ENCODE measurements around the gene LPCAT2.

Gene LPCAT2

DNA sequence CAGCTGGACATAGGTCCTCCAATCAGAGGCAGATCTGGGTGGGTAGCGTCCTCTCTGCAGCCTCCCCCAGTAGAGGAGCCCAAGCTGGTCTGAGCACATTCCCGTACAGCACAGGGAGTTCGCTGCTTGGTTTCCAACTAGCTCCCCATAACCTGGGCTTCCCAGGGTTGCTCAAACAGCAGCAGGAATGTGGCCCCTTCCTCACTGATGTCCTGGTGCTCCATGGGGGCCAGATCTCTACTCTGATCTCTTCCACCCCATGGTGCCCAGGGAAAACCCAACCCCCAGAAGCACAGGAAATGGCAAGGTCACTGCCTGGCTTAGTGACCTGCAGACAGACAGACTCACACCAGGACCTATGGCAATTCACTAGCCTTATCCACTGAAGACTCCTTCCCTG is 41.0 kb upstream of the LPCAT2 start:
- H3K9me3 ChIP-seq: no peaks in the 10 kb centered on the region
- no peaks in the 10 kb centered on the region for H3K36me3 ChIP-seq
- H3K4me3 ChIP-seq (ENCODE audit: low read depth in 1 of 2, low read length in 1 of 2): no peak overlapping the region
- TF ChIP-seq, protein P1, sequence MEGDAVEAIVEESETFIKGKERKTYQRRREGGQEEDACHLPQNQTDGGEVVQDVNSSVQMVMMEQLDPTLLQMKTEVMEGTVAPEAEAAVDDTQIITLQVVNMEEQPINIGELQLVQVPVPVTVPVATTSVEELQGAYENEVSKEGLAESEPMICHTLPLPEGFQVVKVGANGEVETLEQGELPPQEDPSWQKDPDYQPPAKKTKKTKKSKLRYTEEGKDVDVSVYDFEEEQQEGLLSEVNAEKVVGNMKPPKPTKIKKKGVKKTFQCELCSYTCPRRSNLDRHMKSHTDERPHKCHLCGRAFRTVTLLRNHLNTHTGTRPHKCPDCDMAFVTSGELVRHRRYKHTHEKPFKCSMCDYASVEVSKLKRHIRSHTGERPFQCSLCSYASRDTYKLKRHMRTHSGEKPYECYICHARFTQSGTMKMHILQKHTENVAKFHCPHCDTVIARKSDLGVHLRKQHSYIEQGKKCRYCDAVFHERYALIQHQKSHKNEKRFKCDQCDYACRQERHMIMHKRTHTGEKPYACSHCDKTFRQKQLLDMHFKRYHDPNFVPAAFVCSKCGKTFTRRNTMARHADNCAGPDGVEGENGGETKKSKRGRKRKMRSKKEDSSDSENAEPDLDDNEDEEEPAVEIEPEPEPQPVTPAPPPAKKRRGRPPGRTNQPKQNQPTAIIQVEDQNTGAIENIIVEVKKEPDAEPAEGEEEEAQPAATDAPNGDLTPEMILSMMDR (IDR thresholded peaks at IDR 0.05): no peak
- H3K4me1 ChIP-seq (ENCODE audit: control insufficient read depth in 1 of 2, insufficient read depth in 1 of 2, low read depth in 1 of 2, low read length in 1 of 2): peaks cover 0 to 4% of the 10 kb centered on the region in 2 experiments
- H3K27ac ChIP-seq: no peak overlapping the region
- H3K27me3 ChIP-seq: peaks cover 6% of the 10 kb centered on the region

DNA sequence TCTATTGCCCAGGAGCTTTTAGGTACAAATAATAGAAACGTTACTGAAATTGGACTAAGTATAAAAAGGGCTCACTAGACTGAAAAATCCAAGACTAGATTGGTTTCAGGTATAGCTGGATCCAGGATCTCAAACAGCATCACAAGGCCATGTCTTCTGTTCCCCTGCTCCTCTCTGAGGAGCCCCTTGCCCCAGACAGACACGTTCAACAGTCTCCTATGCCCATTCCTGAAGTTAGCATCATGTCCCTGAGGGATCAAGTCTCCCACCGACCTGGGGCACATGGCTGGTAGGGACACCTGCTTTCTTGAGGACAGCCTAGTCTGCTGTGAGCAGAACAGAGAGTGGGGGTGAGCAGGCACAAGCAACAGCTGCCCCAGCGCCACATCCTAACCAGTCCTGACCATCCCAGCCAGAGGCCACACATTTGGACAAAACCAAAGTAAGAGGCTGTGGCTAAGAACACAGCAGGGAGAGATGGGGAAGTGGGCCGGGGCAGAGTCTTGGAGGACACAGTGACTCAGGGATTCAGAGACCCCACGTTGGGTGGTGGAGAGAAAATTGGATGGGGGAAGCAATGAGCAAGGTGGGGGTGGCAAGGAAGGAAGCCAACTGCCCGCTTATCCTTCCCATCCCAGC is 40.4 kb upstream of the LPCAT2 start:
- Histone ChIP-seq H3K36me3 (no peaks in the 10 kb centered on the region), H3K27me3 (peaks cover 6% of the 10 kb centered on the region), H3K27ac (no peak overlapping the region), H3K4me3 (ENCODE audit: low read depth in 1 of 2, low read length in 1 of 2) (no peak overlapping the region), H3K9me3 (no peaks in the 10 kb centered on the region), H3K4me1 (ENCODE audit: control insufficient read depth in 1 of 2, insufficient read depth in 1 of 2, low read depth in 1 of 2, low read length in 1 of 2) (peaks cover 0 to 4% of the 10 kb centered on the region in 2 experiments)
- TF ChIP-seq, protein P1 (IDR thresholded peaks at IDR 0.05): no peak

DNA sequence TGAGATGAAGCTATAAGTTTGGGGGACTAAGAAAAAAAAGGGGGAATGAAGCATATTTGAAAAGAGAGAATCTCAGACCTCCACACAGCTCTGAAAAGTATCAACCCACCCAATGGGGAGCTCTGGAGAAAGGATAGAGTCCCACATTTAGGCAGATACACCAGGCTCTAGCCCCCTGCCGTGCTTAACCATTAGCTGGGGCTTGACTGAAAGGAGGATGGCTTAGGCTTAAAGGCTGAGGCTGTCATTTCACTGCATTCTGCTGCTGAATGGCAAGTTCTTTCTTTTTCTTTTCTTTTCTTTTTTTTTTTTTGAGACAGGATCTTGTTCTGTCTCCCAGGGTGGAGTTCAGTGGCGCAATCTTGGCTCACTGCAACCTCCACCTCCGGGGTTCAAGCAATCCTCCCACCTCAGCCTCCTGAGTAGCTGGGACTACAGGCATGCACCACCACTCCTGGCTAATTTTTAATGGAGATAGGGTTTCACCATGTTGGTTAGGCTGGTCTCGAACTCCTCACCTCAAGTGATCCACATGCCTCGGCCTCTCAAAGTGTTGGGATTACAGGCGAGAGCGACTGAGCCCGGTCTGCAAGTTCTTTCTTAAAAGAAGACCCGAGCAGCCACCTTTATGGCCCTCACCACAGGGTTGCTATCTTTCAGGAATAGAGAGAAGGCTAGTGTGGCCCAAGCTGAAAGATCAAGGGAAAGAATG is 38.9 kb upstream of the LPCAT2 start:
- H3K4me1 ChIP-seq (ENCODE audit: control insufficient read depth in 1 of 2, insufficient read depth in 1 of 2, low read depth in 1 of 2, low read length in 1 of 2): peaks cover 0 to 4% of the 10 kb centered on the region in 2 experiments
- no peak overlapping the region for H3K4me3 ChIP-seq (ENCODE audit: low read depth in 1 of 2, low read length in 1 of 2)
- TF ChIP-seq, protein P1 (IDR thresholded peaks at IDR 0.05): no peak
- no peak overlapping the region for H3K27ac ChIP-seq
- no peaks in the 10 kb centered on the region for H3K36me3 ChIP-seq
- H3K9me3 ChIP-seq: no peaks in the 10 kb centered on the region
- peaks cover 6% of the 10 kb centered on the region for H3K27me3 ChIP-seq

- Histone ChIP-seq H3K27me3 (peaks cover 12% of the 10 kb centered on the region), H3K9me3 (no peaks in the 10 kb centered on the region), H3K27ac (no peak overlapping the region), H3K36me3 (no peaks in the 10 kb centered on the region), H3K4me1 (ENCODE audit: control insufficient read depth in 1 of 2, insufficient read depth in 1 of 2, low read depth in 1 of 2, low read length in 1 of 2) (no peaks in the 10 kb centered on the region), H3K4me3 (ENCODE audit: low read depth in 1 of 2, low read length in 1 of 2) (no peak overlapping the region)
- TF ChIP-seq, protein P1 (IDR thresholded peaks at IDR 0.05): no peak
Measured at GRCh38 chr16:55470533-55471371, 38.1 kb upstream of the LPCAT2 start.

- Histone ChIP-seq H3K4me3 (ENCODE audit: low read depth in 1 of 2, low read length in 1 of 2) (no peak overlapping the region), H3K27me3 (peaks cover 15% of the 10 kb centered on the region), H3K27ac (no peak overlapping the region), H3K36me3 (no peaks in the 10 kb centered on the region), H3K9me3 (no peaks in the 10 kb centered on the region), H3K4me1 (ENCODE audit: control insufficient read depth in 1 of 2, insufficient read depth in 1 of 2, low read depth in 1 of 2, low read length in 1 of 2) (no peaks in the 10 kb centered on the region)
- TF ChIP-seq, protein P1 (IDR thresholded peaks at IDR 0.05): no peak
Measured at GRCh38 chr16:55471448-55472097, 37.3 kb upstream of the LPCAT2 start.

Measured in neutrophil (primary cell).